ENCODE results near the gene PBXIP1.

DNA sequence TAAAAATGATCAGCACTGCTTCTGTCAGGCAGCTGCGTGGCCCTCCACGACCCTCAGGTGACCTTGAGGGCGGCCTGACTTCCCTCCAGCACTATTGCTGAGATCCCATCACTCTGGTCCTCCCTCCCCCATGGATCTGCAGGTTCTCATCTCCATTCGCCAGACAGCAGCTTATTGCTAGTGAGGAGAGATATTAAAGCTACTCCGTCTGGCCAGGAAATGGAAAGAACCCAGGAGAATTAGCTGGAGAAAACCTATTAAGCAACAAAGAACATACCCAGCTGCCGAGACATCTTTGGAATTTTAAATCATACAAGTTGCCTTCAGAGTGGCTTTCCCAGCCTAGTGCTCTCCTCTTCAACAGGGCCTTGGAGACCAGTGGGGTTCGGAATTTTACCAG is 60.1 kb downstream of the PBXIP1 start:
- TF ChIP-seq EZH2phosphoT487 (IDR thresholded peaks at IDR 0.05; ENCODE audit: low read depth) = no peak
- TF ChIP-seq, protein P1, sequence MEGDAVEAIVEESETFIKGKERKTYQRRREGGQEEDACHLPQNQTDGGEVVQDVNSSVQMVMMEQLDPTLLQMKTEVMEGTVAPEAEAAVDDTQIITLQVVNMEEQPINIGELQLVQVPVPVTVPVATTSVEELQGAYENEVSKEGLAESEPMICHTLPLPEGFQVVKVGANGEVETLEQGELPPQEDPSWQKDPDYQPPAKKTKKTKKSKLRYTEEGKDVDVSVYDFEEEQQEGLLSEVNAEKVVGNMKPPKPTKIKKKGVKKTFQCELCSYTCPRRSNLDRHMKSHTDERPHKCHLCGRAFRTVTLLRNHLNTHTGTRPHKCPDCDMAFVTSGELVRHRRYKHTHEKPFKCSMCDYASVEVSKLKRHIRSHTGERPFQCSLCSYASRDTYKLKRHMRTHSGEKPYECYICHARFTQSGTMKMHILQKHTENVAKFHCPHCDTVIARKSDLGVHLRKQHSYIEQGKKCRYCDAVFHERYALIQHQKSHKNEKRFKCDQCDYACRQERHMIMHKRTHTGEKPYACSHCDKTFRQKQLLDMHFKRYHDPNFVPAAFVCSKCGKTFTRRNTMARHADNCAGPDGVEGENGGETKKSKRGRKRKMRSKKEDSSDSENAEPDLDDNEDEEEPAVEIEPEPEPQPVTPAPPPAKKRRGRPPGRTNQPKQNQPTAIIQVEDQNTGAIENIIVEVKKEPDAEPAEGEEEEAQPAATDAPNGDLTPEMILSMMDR (IDR thresholded peaks at IDR 0.05; ENCODE audit: low read depth, low read length) = no peak

All from OCI-LY3 (cell line).